HT1080 (cell line): ENCODE measurements around the gene DCAF15. TPM values are rescaled to one million over a fixed set of nuclear protein-coding genes. Genes with fewer than 3 reads are reported as not detected.
"Not testable (repeated sequence)": the region's sequence is repeated elsewhere in the genome, so short reads cannot be mapped to it uniquely, and the experiment has no call there.

Experiments
- DNase-seq: peaks from one replicate; pipeline ENCODE4 v3.0.0-alpha.2; 2015; ENCODE audit warnings: low read depth
- polyA plus RNA-seq, 2 experiments: library from polyadenylated mRNA; depleted of rRNA; stranded (reverse); fragments of >200 nt; gene quantifications; 2 replicates each; pipeline ENCODE4 v1.2.3, GENCODE V29; 2015
- total RNA-seq: library from RNA; depleted of rRNA; stranded (reverse); fragments of >200 nt; shearing (Covaris generic); gene quantifications from 2 replicates; pipeline ENCODE4 v1.2.3, GENCODE V29; 2014; rRNA removed

DCAF15 gene
- total RNA-seq: 35.0 and 44.0 TPM in 2 replicates
- 20.5 and 22.4 TPM in 2 replicates for polyA plus RNA-seq (2015; cell fraction: cytosol; rRNA removed)
- polyA plus RNA-seq (2015; cell fraction: nucleus; rRNA removed): 84.8 and 95.0 TPM in 2 replicates

GRCh38 chr19:13952154-13952930 lies at the start of gene DCAF15:
DCAF15 (plus strand) TSS chr19:13952509; CDS start chr19:13952513, 4 bp downstream.
- DNase-seq: peak; percentile 99

GRCh38 chr19:13902993-13903555 lies 49.2 kb upstream of the DCAF15 start:
- peak; percentile 48 for DNase-seq

- peak; percentile 80 for DNase-seq
Measured at GRCh38 chr19:13905634-13906520, 46.4 kb upstream of the DCAF15 start, which contains the start of the genes BRME1 and CC2D1A. BRME1 (minus strand) TSS chr19:13906117; CDS start chr19:13904892, 1,225 bp downstream. CC2D1A (plus strand) TSS chr19:13906201; CDS start chr19:13906442, 241 bp downstream.

GRCh38 chr19:13906521-13906904 lies 45.8 kb upstream of the DCAF15 start:
- no peak for DNase-seq

- DNase-seq: no peak
Measured at GRCh38 chr19:13906910-13907309, 45.4 kb upstream of the DCAF15 start.

GRCh38 chr19:13908674-13909073 lies 43.6 kb upstream of the DCAF15 start:
- no peak for DNase-seq

- DNase-seq: no peak
Measured at GRCh38 chr19:13909430-13909829, 42.9 kb upstream of the DCAF15 start.

- no peak for DNase-seq
Measured at GRCh38 chr19:13913352-13913751, 39.0 kb upstream of the DCAF15 start.

GRCh38 chr19:13914777-13915176 lies 37.5 kb upstream of the DCAF15 start:
- DNase-seq: no peak

GRCh38 chr19:13917888-13918406 lies 34.4 kb upstream of the DCAF15 start:
- DNase-seq: no peak

GRCh38 chr19:13918726-13919411 lies 33.4 kb upstream of the DCAF15 start:
- DNase-seq: no peak

- no peak for DNase-seq
Measured at GRCh38 chr19:13920524-13920923, 31.8 kb upstream of the DCAF15 start.

GRCh38 chr19:13920940-13921747 lies 31.2 kb upstream of the DCAF15 start:
- peak; percentile 85 for DNase-seq

GRCh38 chr19:13922118-13922517 lies 30.2 kb upstream of the DCAF15 start:
- DNase-seq: not testable (repeated sequence)

- DNase-seq: no peak
Measured at GRCh38 chr19:13923194-13923987, 28.9 kb upstream of the DCAF15 start.

- no peak for DNase-seq
Measured at GRCh38 chr19:13926010-13926409, 26.3 kb upstream of the DCAF15 start.

GRCh38 chr19:13926715-13927114 lies 25.6 kb upstream of the DCAF15 start:
- DNase-seq: no peak

GRCh38 chr19:13929340-13929739 lies 23.0 kb upstream of the DCAF15 start:
- no peak for DNase-seq

GRCh38 chr19:13929956-13930355 lies 22.4 kb upstream of the DCAF15 start:
- no peak for DNase-seq
